ENCODE data around the gene UBN1.

Gene UBN1

GRCh38 chr16:4865231-4865860 is 18.1 kb downstream of the UBN1 start:
- DNase-seq: no peak

GRCh38 chr16:4866586-4866985 is 19.3 kb downstream of the UBN1 start:
- DNase-seq: no peak

- no peak for DNase-seq
Observed at GRCh38 chr16:4868026-4868425, 20.7 kb downstream of the UBN1 start.

GRCh38 chr16:4868535-4868934 is 21.3 kb downstream of the UBN1 start:
- DNase-seq: no peak

- no peak for DNase-seq
Observed at GRCh38 chr16:4869147-4869805, 22.0 kb downstream of the UBN1 start.

GRCh38 chr16:4870138-4870671 is 22.9 kb downstream of the UBN1 start:
- no peak for DNase-seq

GRCh38 chr16:4871071-4871470 is 23.8 kb downstream of the UBN1 start:
- no peak for DNase-seq

GRCh38 chr16:4873091-4873490 is 25.8 kb downstream of the UBN1 start:
- DNase-seq: no peak

GRCh38 chr16:4874666-4875065 is 27.4 kb downstream of the UBN1 start:
- no peak for DNase-seq

- DNase-seq: no peak
Observed at GRCh38 chr16:4876646-4877379, 29.5 kb downstream of the UBN1 start.

- DNase-seq: no peak
Observed at GRCh38 chr16:4877380-4877685, 30.1 kb downstream of the UBN1 start.

GRCh38 chr16:4879049-4879448 is 31.8 kb downstream of the UBN1 start:
- DNase-seq: no peak

GRCh38 chr16:4880006-4880580 is 32.8 kb downstream of the UBN1 start:
- no peak for DNase-seq

GRCh38 chr16:4882000-4882632 is 34.8 kb downstream of the UBN1 start:
- DNase-seq: no peak

GRCh38 chr16:4882633-4883285 is 35.5 kb downstream of the UBN1 start:
- DNase-seq: no peak

- DNase-seq: no peak
Observed at GRCh38 chr16:4883501-4883900, 36.2 kb downstream of the UBN1 start.

GRCh38 chr16:4884209-4884608 is 36.9 kb downstream of the UBN1 start:
- DNase-seq: no peak

- no peak for DNase-seq
Observed at GRCh38 chr16:4884972-4885874, 37.9 kb downstream of the UBN1 start.

- DNase-seq: no peak
Observed at GRCh38 chr16:4886151-4886550, 38.9 kb downstream of the UBN1 start.

GRCh38 chr16:4888428-4889135 is 41.3 kb downstream of the UBN1 start:
- DNase-seq: no peak

- DNase-seq: no peak
Observed at GRCh38 chr16:4890026-4890425, 42.7 kb downstream of the UBN1 start.

Measured in 8988T (cell line).